Ramos (cell line): ENCODE data around the gene SPANXD.
"Not testable (repeated sequence)": the region's sequence is repeated elsewhere in the genome, so short reads cannot be mapped to it uniquely, and the experiment has no call there.

ENCODE experiments used
- in situ Hi-C: fragments of 300-500 bp; cut with MboI; formaldehyde crosslinking; loops from one replicate; pipeline ENCODE4 v1.14.3; 2022; ENCODE audit warnings: low sequenced_read_pairs; ENCODE audit not compliant: unreplicated experiment

SPANXD gene

DNA sequence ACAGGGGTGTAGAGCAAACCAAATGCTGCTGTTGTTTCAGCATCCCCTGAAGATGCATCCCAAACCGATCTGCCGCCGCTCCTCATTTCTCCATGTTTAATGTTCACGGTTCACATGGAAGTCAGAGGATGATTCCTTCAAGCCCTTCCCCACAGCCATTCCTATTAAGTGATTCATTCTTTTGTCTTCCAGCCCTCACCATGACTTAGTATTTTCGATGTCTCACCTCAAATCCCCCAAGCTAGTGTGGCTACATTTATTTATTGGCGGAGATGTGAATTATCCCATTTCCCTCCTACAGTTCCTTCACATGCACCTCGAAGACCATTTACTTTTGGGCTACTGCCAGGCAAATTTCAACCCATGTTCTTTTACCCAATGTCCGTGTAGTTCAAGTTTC is at the start of gene SPANXD:
TSS of gene SPANXD (minus strand) at position 101 of the 400 bp plus-strand sequence. CDS start 334 bp downstream, outside the sequence.
- in situ Hi-C loops: not testable (repeated sequence)

- in situ Hi-C loops: no loop called here
Observed at GRCh38 chrX:141742666-141743065, 44.1 kb upstream of the SPANXD start.

DNA sequence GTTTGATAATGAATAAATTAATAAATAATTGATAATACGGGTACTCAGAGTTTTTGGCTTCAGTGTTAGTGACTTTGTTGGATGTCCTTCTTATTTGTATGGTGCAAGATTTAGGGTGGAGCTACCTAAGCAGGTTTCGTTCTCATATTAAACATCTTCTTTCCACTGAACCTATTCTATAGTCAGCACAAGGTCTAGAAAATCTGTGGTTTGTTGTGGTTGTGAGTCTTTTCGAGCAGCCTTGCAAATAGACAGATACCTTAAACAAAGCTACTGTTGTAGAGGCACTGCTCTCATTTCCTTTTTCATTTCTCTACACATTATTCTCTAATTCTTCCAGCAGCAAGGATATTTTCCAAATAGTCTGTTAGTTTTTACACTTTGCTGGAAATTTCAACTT is 38.1 kb upstream of the SPANXD start:
- in situ Hi-C loops: no loop called here

- in situ Hi-C loops: no loop called here
Observed at GRCh38 chrX:141733371-141733770, 34.8 kb upstream of the SPANXD start.

DNA sequence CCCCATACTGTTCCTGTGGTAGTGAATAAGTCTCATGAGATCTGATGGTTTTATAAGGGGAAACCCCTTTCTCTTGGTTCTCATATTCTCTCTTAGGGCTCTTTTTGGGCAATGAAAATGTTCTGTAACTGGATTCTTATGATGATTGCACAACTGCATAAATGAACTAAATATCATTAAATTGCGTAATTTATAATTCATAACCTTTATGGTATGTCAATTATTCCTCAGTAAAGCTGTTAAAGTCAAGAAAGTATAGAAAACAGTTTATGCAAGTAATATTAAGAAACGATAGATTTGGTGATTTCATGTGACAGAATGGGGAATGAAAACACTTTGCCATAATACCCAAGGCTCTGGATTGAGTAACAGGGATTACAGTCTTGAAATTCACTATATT is 33.5 kb upstream of the SPANXD start:
- in situ Hi-C loops: no loop called here

GRCh38 chrX:141724186-141724585 is 25.6 kb upstream of the SPANXD start:
- in situ Hi-C loops: no loop called here

- in situ Hi-C loops: no loop called here
Observed at GRCh38 chrX:141714680-141715079, 16.1 kb upstream of the SPANXD start.

GRCh38 chrX:141701072-141701471 is 2.5 kb upstream of the SPANXD start:
- in situ Hi-C loops: no loop called here

- in situ Hi-C loops: no loop called here
Observed at GRCh38 chrX:141673946-141674345, 24.6 kb downstream of the SPANXD start.

DNA sequence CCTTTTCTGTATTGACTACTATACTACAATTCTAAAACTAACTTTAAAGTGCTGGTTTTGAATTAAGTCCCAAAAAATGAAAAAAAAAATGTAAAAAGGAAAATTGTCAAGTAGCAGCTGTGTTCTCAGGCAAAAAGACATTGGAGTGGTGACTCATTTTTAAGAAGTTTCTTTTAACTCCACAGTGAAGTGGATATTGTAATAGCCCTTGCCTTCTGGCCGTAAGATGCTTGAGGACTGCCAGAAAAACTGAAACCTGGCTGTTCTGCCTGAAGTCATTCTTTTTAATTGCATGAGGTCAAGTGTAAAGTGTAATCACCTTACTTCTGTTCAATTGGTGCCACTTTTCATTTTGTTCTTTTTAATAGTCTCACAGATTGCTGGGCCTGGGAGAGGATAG is 28.9 kb downstream of the SPANXD start:
- in situ Hi-C loops: no loop called here

- in situ Hi-C loops: no loop called here
Observed at GRCh38 chrX:141668371-141668770, 30.2 kb downstream of the SPANXD start.

GRCh38 chrX:141662781-141663180 is 35.8 kb downstream of the SPANXD start:
- in situ Hi-C loops: no loop called here

DNA sequence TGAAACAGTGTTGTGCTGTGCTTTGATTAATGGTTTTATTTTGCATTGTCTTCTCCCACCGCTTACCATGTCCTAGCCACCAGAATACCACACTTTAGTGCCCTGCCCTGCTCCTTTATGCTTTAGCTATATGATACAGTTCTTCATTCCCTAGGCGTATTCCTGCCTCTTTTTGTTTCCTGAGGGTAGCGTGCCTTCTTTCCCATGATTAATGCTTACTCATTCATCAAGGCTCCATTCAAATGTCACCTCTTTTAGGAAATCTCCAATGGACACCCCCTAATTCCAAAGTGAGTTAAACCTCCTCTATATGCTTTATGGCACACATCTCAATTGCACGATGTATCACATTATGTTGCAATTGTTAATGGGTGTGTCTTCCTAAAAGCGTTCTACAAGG is 46.3 kb downstream of the SPANXD start:
- in situ Hi-C loops: no loop called here
